ENCODE results near the gene LRRC40. TPM values are rescaled to one million over a fixed set of nuclear protein-coding genes. Genes with fewer than 3 reads are reported as not detected.

The LRRC40 gene
- total and polyA plus RNA-seq, 2 donors (not counting 1 experiment from before 2014, with no cell fraction given) = 16.5 to 24.2 TPM

GRCh38 chr1:70164350-70164749 lies 41.0 kb downstream of the LRRC40 start:
- DNase-seq (ENCODE audit: low read depth in 2 of 2) = no peak
- H4K20me1 ChIP-seq (ENCODE audit: control insufficient read depth, extremely low read depth, insufficient read depth, low read length) = no peaks in the 10 kb centered on the region
- no peaks in the 10 kb centered on the region for H3K36me3 ChIP-seq (ENCODE audit: control insufficient read depth, insufficient read depth, low read length)

GRCh38 chr1:70156529-70157120 lies 48.8 kb downstream of the LRRC40 start:
- no peak for DNase-seq (ENCODE audit: low read depth in 2 of 2)
- Histone ChIP-seq H3K4me3 (replicated peaks in 1 of 4; ENCODE audit: control extremely low read depth in 1 of 4, insufficient read depth in 1 of 4, low read depth in 3 of 4, low read length in 4 of 4) (no peak overlapping the region), H3K9me3 (ENCODE audit: control insufficient read depth, insufficient read depth, low read depth, low read length) (no peaks in the 10 kb centered on the region), H3K27me3 (ENCODE audit: control insufficient read depth, insufficient read depth, low read length) (no peaks in the 10 kb centered on the region), H4K20me1 (ENCODE audit: control insufficient read depth, extremely low read depth, insufficient read depth, low read length) (no peaks in the 10 kb centered on the region), H3K36me3 (ENCODE audit: control insufficient read depth, insufficient read depth, low read length) (no peaks in the 10 kb centered on the region), H3K79me2 (ENCODE audit: control insufficient read depth, insufficient read depth, low read length) (no peaks in the 10 kb centered on the region), H2AFZ (ENCODE audit: low read length) (no peak overlapping the region), H3K27ac (ENCODE audit: insufficient read depth, low read length) (no peak overlapping the region), H3K4me2 (ENCODE audit: extremely low read depth, insufficient read depth, low read length) (no peak overlapping the region), H3K4me1 (ENCODE audit: control insufficient read depth, extremely low read depth, insufficient read depth, low read length) (no peaks in the 10 kb centered on the region), H3K9ac (ENCODE audit: insufficient read depth, low read length) (no peak overlapping the region)
- no peak for TF ChIP-seq EZH2 (IDR thresholded peaks at IDR 0.05; ENCODE audit: low read length, missing control alignments)
- TF ChIP-seq CTCF (conservative IDR thresholded peaks at IDR 0.05 in 1 of 2, IDR thresholded peaks at IDR 0.05 in 1 of 2; ENCODE audit: low read depth in 1 of 2, low read length in 2 of 2) = no peak

More at GRCh38 chr1:70164350-70164749, 41.0 kb downstream of the LRRC40 start:
- H3K4me3 ChIP-seq (replicated peaks in 1 of 4; ENCODE audit: control extremely low read depth in 1 of 4, insufficient read depth in 1 of 4, low read depth in 3 of 4, low read length in 4 of 4) = no peak overlapping the region
- no peak overlapping the region for H3K27ac ChIP-seq (ENCODE audit: insufficient read depth, low read length)
- no peaks in the 10 kb centered on the region for H3K79me2 ChIP-seq (ENCODE audit: control insufficient read depth, insufficient read depth, low read length)
- no peaks in the 10 kb centered on the region for H3K9me3 ChIP-seq (ENCODE audit: control insufficient read depth, insufficient read depth, low read depth, low read length)
- TF ChIP-seq EZH2 (IDR thresholded peaks at IDR 0.05; ENCODE audit: low read length, missing control alignments) = no peak
- TF ChIP-seq CTCF (conservative IDR thresholded peaks at IDR 0.05 in 1 of 2, IDR thresholded peaks at IDR 0.05 in 1 of 2; ENCODE audit: low read depth in 1 of 2, low read length in 2 of 2) = no peak
- H3K27me3 ChIP-seq (ENCODE audit: control insufficient read depth, insufficient read depth, low read length) = no peaks in the 10 kb centered on the region
- H3K4me2 ChIP-seq (ENCODE audit: extremely low read depth, insufficient read depth, low read length) = no peak overlapping the region
- no peak overlapping the region for H3K9ac ChIP-seq (ENCODE audit: insufficient read depth, low read length)
- no peak overlapping the region for H2AFZ ChIP-seq (ENCODE audit: low read length)
- H3K4me1 ChIP-seq (ENCODE audit: control insufficient read depth, extremely low read depth, insufficient read depth, low read length) = no peaks in the 10 kb centered on the region

GRCh38 chr1:70153739-70154138 lies 51.6 kb downstream of the LRRC40 start:
- H3K4me2 ChIP-seq (ENCODE audit: extremely low read depth, insufficient read depth, low read length) = no peak overlapping the region
- no peak overlapping the region for H3K9ac ChIP-seq (ENCODE audit: insufficient read depth, low read length)

More at GRCh38 chr1:70153739-70154138, 51.6 kb downstream of the LRRC40 start:
- Histone ChIP-seq H3K79me2 (ENCODE audit: control insufficient read depth, insufficient read depth, low read length) (no peaks in the 10 kb centered on the region), H3K9me3 (ENCODE audit: control insufficient read depth, insufficient read depth, low read depth, low read length) (no peaks in the 10 kb centered on the region), H3K4me3 (replicated peaks in 1 of 4; ENCODE audit: control extremely low read depth in 1 of 4, insufficient read depth in 1 of 4, low read depth in 3 of 4, low read length in 4 of 4) (no peak overlapping the region), H3K36me3 (ENCODE audit: control insufficient read depth, insufficient read depth, low read length) (no peaks in the 10 kb centered on the region), H4K20me1 (ENCODE audit: control insufficient read depth, extremely low read depth, insufficient read depth, low read length) (no peaks in the 10 kb centered on the region), H3K27me3 (ENCODE audit: control insufficient read depth, insufficient read depth, low read length) (no peaks in the 10 kb centered on the region), H3K4me1 (ENCODE audit: control insufficient read depth, extremely low read depth, insufficient read depth, low read length) (no peaks in the 10 kb centered on the region), H2AFZ (ENCODE audit: low read length) (no peak overlapping the region), H3K27ac (ENCODE audit: insufficient read depth, low read length) (no peak overlapping the region)
- TF ChIP-seq EZH2 (IDR thresholded peaks at IDR 0.05; ENCODE audit: low read length, missing control alignments) (no peak), CTCF (conservative IDR thresholded peaks at IDR 0.05 in 1 of 2, IDR thresholded peaks at IDR 0.05 in 1 of 2; ENCODE audit: low read depth in 1 of 2, low read length in 2 of 2) (no peak)
- DNase-seq (ENCODE audit: low read depth in 2 of 2) = no peak
